Osteocyte (in vitro differentiated cells): ENCODE results near the gene MYO15A. TPM values are rescaled to one million over a fixed set of nuclear protein-coding genes. Genes with fewer than 3 reads are reported as not detected.

Experiments used
- DNase-seq: peaks from one replicate; pipeline ENCODE4 v3.0.0; 2021; ENCODE audit warnings: mixed read lengths; ENCODE audit not compliant: unreplicated experiment; ENCODE audit errors: extremely low spot score
- H3K27ac Mint-ChIP-seq: one replicate; pipeline ENCODE4 v1.8.0; 2021; ENCODE audit warnings: mild to moderate bottlenecking, mixed read lengths; ENCODE audit not compliant: unreplicated experiment
- H3K27me3 Mint-ChIP-seq: one replicate; pipeline ENCODE4 v1.8.0; 2021; ENCODE audit warnings: mixed read lengths; ENCODE audit not compliant: unreplicated experiment
- H3K36me3 Mint-ChIP-seq: one replicate; pipeline ENCODE4 v1.8.0; 2021; ENCODE audit warnings: mixed read lengths; ENCODE audit not compliant: unreplicated experiment
- H3K4me1 Mint-ChIP-seq: one replicate; pipeline ENCODE4 v1.8.0; 2021; ENCODE audit warnings: mixed read lengths; ENCODE audit not compliant: unreplicated experiment
- H3K4me3 Mint-ChIP-seq: one replicate; pipeline ENCODE4 v1.8.0; 2021; ENCODE audit warnings: mild to moderate bottlenecking, moderate library complexity, mixed read lengths; ENCODE audit not compliant: unreplicated experiment
- H3K9me3 Mint-ChIP-seq: one replicate; pipeline ENCODE4 v1.8.0; 2021; ENCODE audit warnings: mixed read lengths; ENCODE audit not compliant: unreplicated experiment
- total RNA-seq: library from RNA; stranded (reverse); gene quantifications from 2 replicates; pipeline ENCODE4 v1.2.1, GENCODE V29; 2021
- TF ChIP-seq, protein P1 (sequence below): fragments of 200-600 bp; sonication (generic); IDR thresholded peaks from 2 replicates; pipeline ENCODE4 v1.5.0; 2021; ENCODE audit warnings: antibody characterized with exemption, mild to moderate bottlenecking, moderate library complexity

The MYO15A gene
- total RNA-seq, 1 donor from 2014 or later, result 0.21 TPM

DNA sequence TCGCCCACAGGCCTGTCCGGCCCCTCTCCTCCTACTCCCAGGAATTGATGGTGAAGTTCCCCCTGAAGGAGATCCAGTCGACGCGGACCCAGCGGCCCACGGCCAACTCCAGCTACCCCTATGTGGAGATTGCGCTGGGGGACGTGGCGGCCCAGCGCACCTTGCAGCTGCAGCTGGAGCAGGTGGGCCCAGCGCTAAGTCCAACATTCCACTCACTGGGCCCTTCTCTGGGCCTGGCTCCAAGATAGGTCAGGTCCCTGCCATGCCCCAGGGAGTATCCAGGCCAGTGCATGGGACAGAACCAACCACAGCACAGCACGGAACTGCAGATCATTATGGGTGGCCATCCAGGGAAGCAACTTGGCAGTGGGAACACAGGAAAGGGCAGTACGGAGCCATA lies 65.2 kb downstream of the MYO15A start:
- H3K27ac Mint-ChIP-seq, result no peak overlapping the region
- no peaks in the 10 kb centered on the region for H3K36me3 Mint-ChIP-seq

DNA sequence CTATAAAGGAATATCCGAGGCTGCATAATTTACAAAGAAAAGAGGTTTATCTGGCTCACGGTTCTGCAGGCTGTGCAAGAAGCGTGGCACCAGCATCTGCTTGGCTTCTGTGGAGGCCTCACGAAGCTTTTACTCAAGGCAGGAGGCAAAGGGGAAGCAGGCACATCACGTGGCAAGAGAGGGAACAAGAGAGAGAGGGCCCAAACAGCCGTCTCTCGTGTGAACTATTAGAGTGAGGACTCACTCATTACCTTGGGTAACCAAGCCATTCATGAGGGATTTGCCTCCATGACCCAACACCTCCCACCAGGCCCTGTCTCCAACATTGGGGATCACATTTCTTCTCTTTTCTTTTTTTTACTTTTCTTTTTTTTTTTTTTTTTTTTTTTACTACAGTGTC lies 67.6 kb downstream of the MYO15A start:
- no peaks in the 10 kb centered on the region for H3K9me3 Mint-ChIP-seq
- H3K4me1 Mint-ChIP-seq, result no peaks in the 10 kb centered on the region
- H3K36me3 Mint-ChIP-seq, result no peaks in the 10 kb centered on the region
- DNase-seq, result no peak
- H3K27me3 Mint-ChIP-seq, result no peaks in the 10 kb centered on the region
- TF ChIP-seq, protein P1, sequence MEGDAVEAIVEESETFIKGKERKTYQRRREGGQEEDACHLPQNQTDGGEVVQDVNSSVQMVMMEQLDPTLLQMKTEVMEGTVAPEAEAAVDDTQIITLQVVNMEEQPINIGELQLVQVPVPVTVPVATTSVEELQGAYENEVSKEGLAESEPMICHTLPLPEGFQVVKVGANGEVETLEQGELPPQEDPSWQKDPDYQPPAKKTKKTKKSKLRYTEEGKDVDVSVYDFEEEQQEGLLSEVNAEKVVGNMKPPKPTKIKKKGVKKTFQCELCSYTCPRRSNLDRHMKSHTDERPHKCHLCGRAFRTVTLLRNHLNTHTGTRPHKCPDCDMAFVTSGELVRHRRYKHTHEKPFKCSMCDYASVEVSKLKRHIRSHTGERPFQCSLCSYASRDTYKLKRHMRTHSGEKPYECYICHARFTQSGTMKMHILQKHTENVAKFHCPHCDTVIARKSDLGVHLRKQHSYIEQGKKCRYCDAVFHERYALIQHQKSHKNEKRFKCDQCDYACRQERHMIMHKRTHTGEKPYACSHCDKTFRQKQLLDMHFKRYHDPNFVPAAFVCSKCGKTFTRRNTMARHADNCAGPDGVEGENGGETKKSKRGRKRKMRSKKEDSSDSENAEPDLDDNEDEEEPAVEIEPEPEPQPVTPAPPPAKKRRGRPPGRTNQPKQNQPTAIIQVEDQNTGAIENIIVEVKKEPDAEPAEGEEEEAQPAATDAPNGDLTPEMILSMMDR, result no peak
- no peak overlapping the region for H3K4me3 Mint-ChIP-seq
- no peak overlapping the region for H3K27ac Mint-ChIP-seq

More for the DNA sequence above, 65.2 kb downstream of the MYO15A start:
- Mint-ChIP-seq H3K9me3 (no peaks in the 10 kb centered on the region), H3K27me3 (no peaks in the 10 kb centered on the region), H3K4me1 (no peaks in the 10 kb centered on the region), H3K4me3 (no peak overlapping the region)
- no peak for DNase-seq
- TF ChIP-seq, protein P1, result no peak

DNA sequence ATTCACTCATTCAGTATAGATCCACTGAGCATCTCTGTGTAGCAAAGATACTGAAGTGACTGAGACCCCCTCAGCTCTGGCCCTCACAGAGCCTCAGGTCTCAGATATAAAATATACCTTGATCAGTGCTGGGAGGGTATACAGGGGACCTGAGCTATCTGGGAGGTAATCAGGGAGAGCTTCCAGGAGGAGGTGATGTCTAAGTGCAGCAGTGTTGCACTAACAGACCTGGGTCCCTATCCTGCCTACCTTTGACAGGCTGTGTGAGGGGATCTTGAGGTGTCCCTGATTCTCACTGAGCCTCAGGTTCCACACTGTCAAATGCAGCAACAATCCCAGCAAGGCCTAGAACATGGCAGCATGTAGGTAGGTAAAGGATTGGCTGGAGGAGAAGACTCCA lies 68.6 kb downstream of the MYO15A start:
- Mint-ChIP-seq H3K9me3 (no peaks in the 10 kb centered on the region), H3K4me1 (peaks cover 3% of the 10 kb centered on the region), H3K27me3 (no peaks in the 10 kb centered on the region), H3K36me3 (no peaks in the 10 kb centered on the region), H3K27ac (no peak overlapping the region), H3K4me3 (no peak overlapping the region)
- no peak for DNase-seq
- TF ChIP-seq, protein P1, result no peak

DNA sequence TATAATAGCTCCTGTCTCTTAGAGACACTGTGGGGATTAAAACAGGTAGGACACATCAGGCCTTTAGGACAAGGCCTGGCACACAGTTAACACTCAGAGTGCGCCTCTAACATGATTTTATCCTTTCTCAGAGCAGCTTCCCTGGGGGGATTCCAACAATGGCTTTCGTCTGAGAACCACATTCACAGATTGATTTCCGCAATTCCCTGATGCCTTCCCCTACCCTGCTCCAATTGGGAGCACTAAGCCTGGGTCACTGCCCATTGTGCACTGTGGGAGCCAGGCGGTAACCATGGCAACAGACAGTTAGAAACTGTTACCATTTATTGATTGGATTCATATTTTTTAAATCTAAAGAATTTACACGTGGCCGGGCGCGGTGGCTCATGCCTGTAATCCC lies 69.2 kb downstream of the MYO15A start:
- no peak for DNase-seq
- H3K27ac Mint-ChIP-seq, result no peak overlapping the region
- no peaks in the 10 kb centered on the region for H3K36me3 Mint-ChIP-seq
- no peaks in the 10 kb centered on the region for H3K9me3 Mint-ChIP-seq
- no peak overlapping the region for H3K4me3 Mint-ChIP-seq
- TF ChIP-seq, protein P1, result no peak
- H3K27me3 Mint-ChIP-seq, result no peaks in the 10 kb centered on the region
- peaks cover 9% of the 10 kb centered on the region for H3K4me1 Mint-ChIP-seq

DNA sequence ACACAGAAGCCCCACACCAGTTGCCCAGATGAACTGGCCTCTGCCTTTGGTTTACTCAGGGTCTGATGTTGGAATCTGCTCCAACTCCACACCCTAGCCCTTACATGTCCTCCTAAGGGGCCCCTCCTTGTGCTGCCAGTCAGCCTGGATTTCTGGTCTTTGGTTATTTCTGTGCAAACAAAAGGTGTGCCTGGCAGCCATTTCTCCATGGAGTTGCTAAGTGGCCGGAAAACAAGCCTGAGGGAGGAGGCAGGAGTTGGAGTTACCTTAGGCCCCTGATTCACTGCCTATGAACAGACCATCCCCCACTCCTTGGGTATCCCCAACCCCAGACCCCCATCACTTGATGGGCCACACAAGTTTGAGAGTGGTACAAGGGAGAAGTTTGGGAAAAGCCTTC lies 70.6 kb downstream of the MYO15A start:
- H3K27ac Mint-ChIP-seq, result no peak overlapping the region
- no peak overlapping the region for H3K4me3 Mint-ChIP-seq
- TF ChIP-seq, protein P1, result no peak
- no peaks in the 10 kb centered on the region for H3K36me3 Mint-ChIP-seq
- peaks cover 10% of the 10 kb centered on the region for H3K4me1 Mint-ChIP-seq
- H3K27me3 Mint-ChIP-seq, result no peaks in the 10 kb centered on the region
- H3K9me3 Mint-ChIP-seq, result no peaks in the 10 kb centered on the region
- no peak for DNase-seq
